22Rv1 (cell line): ENCODE measurements around the gene CHST6.

Experiments used
- ZFX ChIP-seq: fragments of 450-650 bp; IDR thresholded peaks from 2 replicates; pipeline ENCODE4 v1.6.1; 2017; ENCODE audit warnings: antibody characterized with exemption, borderline replicate concordance
- TF ChIP-seq, protein P1 (sequence below): fragments of 450-650 bp; IDR thresholded peaks from 2 replicates; pipeline ENCODE4 v1.5.1; 2017; ENCODE audit warnings: mild to moderate bottlenecking

GRCh38 chr16:75497558-75497957 lies 2.3 kb upstream of the CHST6 start:
- TF ChIP-seq, protein P1, sequence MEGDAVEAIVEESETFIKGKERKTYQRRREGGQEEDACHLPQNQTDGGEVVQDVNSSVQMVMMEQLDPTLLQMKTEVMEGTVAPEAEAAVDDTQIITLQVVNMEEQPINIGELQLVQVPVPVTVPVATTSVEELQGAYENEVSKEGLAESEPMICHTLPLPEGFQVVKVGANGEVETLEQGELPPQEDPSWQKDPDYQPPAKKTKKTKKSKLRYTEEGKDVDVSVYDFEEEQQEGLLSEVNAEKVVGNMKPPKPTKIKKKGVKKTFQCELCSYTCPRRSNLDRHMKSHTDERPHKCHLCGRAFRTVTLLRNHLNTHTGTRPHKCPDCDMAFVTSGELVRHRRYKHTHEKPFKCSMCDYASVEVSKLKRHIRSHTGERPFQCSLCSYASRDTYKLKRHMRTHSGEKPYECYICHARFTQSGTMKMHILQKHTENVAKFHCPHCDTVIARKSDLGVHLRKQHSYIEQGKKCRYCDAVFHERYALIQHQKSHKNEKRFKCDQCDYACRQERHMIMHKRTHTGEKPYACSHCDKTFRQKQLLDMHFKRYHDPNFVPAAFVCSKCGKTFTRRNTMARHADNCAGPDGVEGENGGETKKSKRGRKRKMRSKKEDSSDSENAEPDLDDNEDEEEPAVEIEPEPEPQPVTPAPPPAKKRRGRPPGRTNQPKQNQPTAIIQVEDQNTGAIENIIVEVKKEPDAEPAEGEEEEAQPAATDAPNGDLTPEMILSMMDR, result no peak
- no peak for TF ChIP-seq ZFX
